NK-92 treated with Interleukin-12 subunit alpha and Interleukin-12 subunit beta, amount 100 ng/mL, for 24 hours (cell line): ENCODE measurements around the gene RAB44.
A peak's percentile ranks its signal among the peaks of the same experiment; 100 is the strongest.

ENCODE experiments used
- DNase-seq: peaks from one replicate; lab custom pipeline; 2025; lab: John Stamatoyannopoulos, UW

The RAB44 gene

DNA sequence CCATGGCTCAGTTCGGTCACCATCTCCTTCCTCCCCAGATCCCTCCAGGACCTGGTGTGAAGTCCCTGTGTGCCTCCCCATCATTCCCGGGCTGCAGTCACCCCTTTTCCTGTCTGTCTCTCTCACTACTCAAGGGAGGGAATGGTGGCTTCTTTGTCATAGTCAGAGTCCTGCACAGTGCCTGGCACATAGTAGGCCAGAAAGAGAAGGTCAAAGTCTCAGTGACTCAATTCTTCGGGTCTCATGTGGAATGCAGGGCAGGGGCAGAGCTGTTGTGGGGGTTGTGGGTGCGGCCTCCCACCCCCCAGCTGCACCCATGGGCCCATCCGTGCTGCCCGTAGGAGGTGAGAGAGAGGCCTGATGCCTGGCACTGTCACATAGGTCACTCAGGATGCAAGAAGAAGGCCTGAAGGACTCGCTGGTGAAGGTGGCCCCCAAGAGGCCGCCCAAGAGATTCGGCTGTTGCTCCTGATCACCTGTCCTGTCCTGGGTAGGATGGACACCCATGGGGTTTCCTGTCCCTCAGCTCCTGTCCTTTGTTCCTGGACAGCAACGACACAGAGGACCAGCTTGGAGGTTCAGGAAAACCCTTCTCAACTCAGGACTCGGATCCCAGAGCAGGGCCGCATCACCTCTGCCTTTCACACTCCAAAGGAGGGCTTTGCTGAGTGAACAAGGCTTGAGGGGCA, 34.1 kb downstream of the RAB44 start:
- no peak for DNase-seq

DNA sequence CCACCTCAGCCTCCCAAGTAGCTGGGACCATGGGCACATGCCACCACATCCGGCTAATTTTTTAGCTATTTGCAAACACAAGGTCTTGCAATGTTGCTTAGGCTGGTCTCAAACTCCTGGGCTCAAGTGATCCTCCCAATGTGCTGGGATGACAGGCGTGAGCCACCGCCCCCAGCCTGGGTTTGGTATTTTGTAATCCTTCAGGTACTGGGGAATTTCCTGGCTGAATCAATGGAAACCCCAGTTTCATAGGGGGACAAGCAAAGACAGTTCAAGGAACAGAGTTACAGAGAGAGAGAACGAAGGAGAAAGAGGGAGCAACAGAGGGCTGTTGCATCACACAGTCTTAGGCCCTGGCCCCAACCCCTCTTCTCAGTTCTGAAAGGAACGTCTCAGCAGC, 35.7 kb downstream of the RAB44 start:
- no peak for DNase-seq

DNA sequence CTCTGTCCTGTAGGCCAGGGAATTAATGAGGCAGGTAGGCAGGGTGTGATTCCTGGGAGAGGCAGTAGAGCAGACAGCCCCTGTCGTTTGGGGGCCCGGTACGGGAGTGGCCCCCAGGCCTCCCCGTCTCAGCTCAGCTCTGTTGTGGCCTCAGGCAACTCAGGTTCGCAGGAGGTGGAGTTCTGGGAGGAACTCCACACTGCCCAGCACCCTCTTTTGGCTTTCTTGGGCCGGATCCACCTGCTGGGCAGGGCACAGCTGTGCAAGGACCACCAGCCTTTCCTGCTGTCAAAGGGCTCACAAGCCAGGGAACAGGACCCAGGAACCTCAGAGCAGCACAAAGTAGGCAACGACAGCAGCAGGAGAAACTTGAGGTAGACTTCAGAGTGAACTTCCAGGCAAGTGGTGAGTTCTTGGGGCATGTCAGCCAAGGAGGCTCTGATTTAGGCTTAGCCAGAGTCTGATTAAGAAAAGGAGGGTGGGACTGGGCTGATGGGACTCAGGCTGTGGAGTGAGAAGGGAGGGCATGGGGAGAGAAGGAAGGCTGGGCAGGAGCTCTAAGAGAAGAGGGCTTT, 36.9 kb downstream of the RAB44 start:
- no peak for DNase-seq

DNA sequence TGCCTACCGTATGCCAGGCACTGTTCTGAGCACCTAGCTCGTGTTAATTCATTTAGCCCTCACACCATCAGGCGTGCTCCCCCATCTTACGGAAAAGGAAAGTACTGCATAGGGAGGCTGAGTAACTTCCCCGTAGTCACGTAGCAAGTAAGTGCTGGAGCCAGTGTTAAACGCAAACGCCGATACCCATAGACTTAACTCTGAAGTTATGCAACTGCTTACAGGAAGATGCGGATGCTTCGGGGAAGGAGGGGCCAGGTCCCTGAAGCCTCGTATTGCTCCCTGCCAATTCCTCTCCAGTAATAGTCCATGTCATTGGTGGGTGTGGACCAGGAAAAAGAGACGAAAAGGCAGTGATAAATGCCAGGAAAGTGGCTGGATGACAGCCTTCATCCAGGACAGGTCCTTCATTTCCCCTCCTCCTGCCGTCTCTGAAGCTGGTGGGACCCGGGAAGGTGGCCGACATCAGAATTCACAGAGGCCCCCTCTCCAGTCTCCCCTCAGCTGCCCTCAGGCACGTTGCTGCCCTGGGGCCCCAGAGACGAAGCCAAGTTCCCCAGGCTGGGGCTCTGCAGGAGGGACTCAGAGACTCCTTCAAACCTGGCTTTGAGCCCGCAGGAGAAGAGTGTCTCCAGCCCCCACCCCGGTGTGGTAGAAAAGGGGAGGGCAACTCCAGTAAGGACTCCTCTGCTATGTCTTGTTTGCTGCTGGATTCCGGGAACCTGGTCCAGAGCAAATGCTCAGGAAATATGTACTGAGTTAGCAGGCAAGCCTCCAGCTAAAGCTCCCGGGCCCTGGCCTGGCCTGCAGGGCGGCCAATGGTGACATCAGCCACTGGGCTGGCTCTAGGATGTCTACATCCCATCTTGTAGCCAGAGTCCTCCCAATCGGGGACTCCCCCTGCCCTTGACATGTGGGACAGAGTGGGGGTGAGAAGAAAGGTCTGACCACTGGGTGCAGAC, 37.8 kb downstream of the RAB44 start:
- DNase-seq: no peak

DNA sequence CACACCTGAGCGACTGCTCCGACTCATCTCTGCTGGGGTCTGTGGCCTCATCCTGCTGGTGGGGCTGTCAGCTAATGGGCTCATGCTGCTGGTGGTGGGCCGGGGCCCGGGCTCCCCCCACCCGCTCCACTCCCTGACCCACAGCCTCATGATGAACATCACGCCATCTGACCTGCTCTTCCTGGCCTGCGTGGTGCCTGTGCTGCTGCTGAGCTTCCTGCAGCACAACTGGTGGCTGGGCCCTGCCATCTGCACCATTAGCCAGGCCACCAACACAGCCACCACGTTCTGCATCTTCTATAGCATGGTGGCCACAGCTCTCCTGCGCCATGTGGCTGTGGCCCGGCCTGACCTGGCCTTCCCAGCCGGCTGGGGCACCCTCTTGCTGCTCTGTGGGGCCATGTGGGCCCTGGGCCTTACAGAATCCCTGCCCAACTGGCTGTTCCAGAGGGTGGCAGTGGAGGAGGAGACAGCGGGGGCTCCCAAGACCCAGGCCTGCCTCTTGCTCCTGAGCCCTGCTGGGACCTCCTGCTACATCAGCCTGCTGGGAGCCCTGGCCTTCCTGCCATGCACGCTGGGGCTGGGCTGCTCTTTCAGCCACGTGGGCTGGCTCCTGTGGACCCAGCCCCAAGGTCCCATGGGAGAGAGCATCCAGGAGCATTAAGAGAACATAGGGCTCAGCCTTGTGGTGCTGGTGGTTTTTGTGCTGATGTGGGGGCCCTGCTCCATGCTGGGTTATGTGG, 39.6 kb downstream of the RAB44 start:
- no peak for DNase-seq

DNA sequence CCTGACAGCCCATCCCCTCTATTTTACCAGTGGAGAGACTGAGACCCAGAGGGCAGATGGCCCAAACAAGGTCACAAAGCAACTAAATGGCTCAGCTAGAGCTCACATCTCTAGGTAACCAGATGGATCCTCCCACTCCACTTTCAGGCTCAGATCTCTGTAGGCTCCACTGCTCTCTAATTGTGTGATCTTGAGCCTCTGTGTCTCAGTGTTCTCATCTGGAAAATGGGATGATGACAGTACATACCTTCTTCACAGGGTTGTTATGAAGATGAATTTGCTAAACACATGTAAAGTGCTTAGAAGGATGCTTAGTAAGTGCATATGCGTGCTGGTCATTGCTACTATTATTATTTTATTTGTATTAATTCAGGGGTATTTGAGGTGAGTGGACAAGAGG, 40.5 kb downstream of the RAB44 start:
- no peak for DNase-seq

DNA sequence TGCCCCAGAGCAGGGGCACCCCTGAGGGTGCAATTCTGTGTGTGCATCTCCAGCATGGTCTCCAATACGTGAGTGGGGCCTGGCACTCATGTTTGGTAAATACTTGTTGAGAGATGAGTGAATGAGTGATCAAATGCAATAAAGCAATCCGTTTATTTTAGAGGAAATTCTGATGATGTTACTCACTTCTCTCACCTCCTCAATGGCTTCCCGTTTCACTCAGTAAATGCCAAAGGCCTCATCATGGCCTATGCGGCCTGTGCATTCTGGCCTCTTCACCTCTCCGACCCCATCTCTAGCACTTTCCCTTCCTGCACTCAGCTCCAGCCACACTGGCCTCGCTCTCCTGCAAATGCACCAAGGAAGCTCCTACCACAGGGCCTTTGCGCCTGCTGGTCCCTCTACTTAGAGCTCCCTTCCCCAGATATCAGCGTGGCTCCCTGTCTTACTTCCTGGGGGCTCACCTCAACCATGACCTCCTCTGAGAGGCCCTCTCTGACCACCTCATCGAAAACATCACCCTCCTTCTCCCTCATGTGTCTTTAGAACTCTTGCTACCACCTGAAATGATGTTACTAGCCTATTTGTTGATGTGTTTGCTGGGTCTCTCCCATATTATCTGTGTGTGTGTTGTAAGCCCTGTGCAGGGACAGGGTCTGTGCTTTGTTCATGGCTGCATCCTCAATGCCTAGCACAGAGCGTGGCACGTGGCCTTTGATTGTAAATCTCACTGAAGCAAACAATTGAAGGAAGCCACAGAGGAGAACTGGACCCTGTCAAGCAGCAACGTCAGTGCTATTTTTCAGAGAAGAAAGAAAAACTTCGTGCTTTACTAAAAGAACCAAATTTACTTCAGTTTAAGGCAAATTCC, 42.6 kb downstream of the RAB44 start:
- DNase-seq: no peak

DNA sequence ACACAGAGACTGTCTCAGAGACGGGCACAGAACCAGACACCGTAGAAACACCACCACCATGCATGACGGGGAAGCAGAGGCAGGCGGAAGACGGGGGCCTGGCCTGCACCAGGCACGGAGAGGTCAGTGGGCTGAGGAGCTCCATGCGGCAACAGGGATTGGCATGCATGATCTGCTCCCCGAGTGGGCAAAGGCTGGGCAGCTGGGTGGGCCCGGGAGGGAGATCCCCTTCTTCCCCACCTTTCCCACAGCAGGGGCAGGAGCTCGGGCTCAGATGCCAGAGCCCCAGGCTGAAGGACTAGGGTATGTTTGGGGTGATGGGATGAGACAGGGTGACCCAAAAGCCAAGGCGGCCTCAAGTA, 43.2 kb downstream of the RAB44 start:
- no peak for DNase-seq

DNA sequence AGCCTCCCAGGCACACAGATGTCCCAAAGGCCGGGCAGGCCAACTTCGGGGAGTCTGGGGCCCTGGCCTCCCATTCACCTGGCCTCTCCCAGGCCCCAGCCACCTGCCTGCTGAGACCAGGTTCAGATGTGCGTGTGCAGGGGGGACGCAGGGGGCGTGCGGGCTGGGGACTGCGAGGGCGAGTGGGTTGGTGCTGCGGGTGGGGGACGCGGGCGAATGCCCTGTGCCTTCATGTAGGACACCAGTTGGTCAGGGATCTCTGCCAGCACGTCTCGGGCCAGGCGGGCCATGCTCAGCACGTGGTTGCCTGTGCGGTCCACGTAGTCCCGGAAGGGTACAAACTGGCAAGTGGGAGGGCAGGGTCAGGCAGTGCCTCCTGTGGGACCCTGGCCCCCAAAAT, 44.5 kb downstream of the RAB44 start:
- DNase-seq: no peak

DNA sequence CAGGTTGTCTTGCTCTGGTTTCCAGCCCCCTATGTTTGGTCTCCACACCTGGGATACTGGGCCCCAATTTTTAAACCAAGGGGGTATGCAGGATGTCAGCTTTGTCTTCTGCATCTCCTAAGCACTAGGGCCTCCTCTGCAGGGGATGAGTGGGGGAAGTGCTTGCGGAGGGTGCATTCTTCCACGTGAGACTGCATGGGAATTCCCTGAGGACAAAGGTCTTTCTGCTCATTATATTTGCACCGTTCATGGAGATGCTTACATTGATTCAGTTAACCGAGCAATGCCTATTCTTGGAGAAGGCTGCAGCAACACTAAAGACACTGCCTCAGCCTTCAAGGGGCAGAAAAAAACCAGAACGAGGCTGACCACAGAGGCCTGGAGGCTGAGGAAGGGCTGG, 45.4 kb downstream of the RAB44 start:
- DNase-seq: no peak

DNA sequence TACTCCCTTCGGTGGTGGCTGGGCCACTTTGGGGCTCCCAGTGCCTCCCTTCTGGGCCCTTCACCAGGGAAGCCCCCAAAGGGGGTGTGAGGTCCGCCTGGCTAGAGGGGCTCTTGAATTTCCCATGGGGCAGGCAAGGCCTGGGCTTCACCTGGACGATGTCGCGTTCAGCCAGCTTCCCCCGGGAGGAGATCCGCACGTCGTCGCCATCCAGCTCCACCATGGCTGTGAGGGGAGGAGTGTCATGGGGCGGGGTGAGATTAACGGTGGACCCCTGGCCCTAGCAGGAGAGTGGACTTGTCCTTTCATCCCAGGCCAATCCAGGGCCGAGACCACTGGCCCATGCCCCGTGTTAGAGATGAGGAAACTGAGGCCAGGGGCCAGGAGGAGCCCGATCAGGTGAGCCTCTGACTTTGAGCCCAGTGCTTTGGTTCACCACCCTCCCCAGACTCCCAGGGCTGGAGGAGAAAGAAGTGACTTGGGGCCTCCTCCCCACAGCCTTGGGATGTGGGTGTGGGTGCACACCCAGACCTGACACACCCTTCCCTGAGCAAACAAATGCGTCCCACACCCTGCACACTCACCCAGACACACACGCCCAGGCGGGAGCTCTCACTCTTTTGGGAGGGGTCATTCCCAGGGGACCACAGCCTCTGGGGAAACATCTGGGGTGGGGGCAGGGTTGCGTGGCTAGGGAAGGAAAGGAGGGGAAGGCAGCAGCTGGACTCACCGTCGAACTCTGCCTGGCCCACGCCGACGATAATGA, 46.1 kb downstream of the RAB44 start:
- DNase-seq: no peak

DNA sequence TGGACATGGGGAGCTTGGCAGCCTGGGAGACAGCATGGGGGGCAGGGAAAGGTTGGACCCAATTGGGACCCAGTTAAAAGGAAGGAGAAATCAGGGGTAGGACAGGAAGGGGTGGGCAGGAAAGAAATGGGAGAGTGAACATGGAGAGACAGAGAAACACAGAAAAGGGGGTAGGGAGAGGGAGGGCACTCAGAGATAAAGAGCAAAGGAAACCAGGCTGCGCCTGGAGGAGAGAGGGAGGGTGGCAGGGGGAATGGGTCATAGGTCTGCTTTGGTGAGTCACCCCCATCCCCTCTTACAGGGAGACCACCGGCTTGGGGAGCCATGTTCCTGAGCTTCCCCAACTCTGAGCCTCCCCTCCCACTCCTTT, 46.7 kb downstream of the RAB44 start:
- DNase-seq: no peak

DNA sequence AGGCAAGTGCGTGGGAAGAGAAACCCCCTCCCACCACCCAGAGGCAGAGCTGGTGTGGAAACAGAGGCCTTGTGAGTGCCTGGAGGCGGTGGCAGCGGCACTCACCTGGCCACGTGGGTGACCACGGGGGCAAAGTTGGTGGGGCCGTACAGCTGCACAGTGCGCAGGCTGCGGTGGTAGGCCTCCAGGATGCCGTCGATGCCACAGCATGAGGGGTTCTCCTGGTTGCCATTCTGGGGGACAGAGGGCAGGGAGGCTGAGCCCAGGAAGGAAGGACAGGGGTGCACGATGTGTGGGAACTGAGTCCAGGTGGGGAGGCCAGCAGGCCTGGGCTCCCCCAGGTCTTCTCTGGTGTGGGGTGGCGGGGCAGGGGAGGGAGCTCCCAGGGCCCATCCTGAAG, 47.7 kb downstream of the RAB44 start:
- no peak for DNase-seq

DNA sequence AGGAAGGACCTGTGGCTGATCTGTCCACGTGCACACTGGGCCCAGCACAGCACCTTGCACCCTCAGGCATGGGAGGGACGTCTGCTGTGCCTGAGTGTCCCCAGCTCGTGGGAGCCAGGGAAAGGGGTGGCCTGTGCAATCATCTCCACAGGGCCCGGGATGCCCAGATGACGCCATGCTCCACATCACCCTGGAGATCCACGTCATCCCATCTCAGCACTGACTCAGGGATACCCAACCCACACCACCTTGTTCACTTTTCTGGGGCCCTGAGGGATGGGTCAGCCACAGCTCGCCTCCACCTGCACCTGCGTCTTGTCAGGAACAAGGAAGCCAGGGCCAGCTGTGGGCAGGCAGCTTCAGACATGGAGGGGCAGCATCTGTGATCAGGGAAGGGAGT, 48.2 kb downstream of the RAB44 start:
- DNase-seq: no peak

DNA sequence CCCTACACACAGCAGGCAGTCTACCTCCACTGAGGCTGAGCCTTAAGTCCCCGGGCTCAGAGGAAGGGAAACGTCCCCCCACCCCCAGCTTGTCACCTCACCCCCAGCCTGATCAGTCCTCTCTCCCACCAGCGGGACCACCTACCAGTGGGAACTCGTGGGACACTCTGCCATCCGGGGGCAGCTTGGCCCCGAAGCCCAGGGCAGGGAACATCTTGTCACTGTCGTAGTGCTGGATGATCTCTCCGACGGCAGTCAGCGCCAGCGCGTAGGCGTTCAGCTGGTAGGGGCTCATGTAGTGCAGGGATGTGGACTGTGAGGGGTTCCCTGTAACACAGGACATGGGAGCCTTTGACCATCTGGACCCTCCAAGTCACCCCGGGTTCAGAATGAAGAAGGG, 48.6 kb downstream of the RAB44 start:
- DNase-seq: no peak

DNA sequence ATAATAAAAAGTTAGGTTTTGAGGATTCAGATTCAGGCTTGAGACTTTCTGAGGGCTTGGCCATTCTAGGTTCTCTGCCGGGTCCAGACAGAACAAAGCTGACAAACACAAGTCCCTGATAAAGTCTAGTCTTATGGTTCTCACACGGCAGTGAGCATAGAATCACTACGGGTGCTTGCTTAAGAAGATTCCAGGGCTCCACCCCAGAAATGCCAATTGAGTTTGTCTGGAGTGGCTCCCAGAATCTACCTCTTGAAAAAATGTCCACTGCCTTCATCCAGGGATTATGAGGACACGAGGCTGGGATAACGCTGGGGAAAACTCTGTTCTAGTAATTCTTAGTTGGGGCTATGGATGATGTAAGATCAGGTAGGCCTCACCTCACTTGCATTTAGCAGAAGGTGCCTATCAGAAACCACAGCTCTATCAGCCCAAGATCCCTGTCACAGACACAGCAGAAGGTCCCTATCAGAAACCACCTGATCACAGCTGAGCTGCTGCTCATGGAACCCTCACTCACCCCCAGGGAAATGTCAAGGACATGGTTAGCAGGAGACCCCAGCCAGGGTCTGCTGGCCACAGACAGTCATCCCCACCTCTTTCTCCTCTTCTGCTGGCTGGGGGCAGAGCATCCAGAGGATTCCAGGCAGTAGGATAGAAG, 52.3 kb downstream of the RAB44 start:
- no peak for DNase-seq

DNA sequence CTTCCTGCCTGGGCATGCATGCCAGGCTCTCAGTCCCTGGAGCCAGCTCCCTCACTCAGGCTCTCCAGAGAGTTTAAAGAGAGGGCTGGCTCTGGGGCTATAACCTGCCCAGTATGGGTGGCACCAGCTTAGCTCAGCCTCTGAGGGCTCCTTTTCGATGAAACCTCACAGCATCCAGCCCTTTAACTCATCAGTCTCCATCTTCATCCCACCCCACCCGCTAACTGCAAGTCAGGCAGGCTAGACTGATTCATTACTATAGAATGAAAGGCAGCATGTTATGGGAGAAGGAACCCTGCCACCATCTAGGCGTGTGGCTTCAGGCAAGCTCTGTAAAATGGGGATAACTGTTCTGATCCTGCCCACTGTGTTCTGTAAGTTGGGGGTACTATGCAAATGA, 53.5 kb downstream of the RAB44 start:
- no peak for DNase-seq

DNA sequence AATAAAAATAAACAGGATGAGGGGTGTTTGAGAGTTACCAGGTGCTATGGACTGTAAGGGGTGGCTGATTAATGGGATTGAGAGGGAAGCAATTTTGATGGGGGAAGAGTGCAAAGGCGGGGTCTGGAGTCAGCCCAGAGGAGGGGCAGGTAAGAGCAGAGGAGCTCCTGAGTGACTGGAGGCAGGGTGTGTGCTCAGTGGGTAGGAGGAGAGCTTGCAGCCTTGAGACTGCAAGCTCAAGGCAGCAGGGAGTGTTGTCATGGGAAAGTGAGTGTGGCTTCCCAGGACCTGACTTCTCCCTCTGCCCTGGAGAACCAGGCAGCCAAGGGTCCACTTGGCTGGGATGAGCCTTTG, 54.2 kb downstream of the RAB44 start:
- DNase-seq: no peak

DNA sequence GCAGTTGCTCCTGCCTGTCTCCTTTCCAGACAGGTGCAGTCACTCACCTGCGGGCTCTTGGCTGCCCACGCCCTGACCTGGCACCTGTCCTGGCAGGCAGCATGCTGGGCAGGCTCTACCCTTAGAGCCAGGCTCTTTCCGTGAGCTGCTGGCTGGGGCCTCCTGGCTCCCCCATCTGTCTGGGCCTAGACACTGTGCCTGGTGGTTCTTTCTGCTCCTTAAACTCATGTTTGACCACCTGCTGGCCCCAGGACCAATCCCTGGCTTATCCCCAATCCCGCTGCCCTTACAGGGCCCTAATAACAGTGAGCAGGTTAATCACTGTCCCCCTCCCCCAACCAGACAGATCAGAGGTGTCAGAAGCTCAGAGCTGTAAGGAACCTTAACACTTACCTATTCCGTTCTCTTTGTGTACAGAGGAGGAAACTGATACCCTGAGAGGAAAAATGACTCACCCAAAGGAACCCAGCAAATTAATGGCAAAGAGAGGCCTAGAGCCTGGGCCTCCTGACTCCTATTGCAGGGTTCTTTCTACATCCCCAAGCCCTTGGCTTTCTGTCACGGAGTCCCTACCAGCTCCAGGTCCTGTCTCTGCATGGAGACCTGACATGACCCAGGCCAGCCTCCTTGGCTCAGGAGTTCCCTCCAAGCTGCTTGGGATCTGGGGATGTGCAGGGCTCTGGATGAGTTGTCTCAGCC, 54.7 kb downstream of the RAB44 start:
- DNase-seq: peak; percentile 57
